Lower leg skin (tissue), 3 donors: Measurements from ENCODE around the gene CD53.

Source experiments
- CTCF ChIP-seq, 3 donors: fragments of 450-650 bp; IDR thresholded peaks; one replicate each; pipeline ENCODE4 v1.5.1; 2016; ENCODE audit warnings: antibody characterized with exemption in 3 of 3, mild to moderate bottlenecking in 3 of 3, moderate library complexity in 2 of 3
- POLR2A ChIP-seq, 2 donors: fragments of 450-650 bp; IDR thresholded peaks; one replicate each; pipeline ENCODE4 v1.6.1; 2016 to 2017; ENCODE audit warnings: antibody characterized with exemption in 2 of 2, mild to moderate bottlenecking in 1 of 2, moderate library complexity in 1 of 2

GRCh38 chr1:110902820-110903463, 30.0 kb downstream of the CD53 start:
- TF ChIP-seq CTCF (IDR thresholded peaks at IDR 0.05), result no peak
- TF ChIP-seq POLR2A (IDR thresholded peaks at IDR 0.05), result no peak
